ENCODE data around the gene LILRA6.

- TF ChIP-seq CHD2 (IDR thresholded peaks at IDR 0.05; ENCODE audit: low read length) (no peak), RAD21 (IDR thresholded peaks at IDR 0.05 in 1 of 2, conservative IDR thresholded peaks at IDR 0.05 in 1 of 2; ENCODE audit: low read depth in 2 of 2, low read length in 2 of 2) (no peak), EZH2 (IDR thresholded peaks at IDR 0.05; ENCODE audit: low read depth, low read length, severe bottlenecking) (no peak), CTCF (IDR thresholded peaks at IDR 0.05; ENCODE audit: control extremely low read depth in 1 of 3, insufficient read depth in 1 of 3, low read depth in 1 of 3, low read length in 3 of 3) (no peak), RFX5 (IDR thresholded peaks at IDR 0.05; ENCODE audit: borderline replicate concordance, low read depth, low read length) (no peak), FOSL1 (IDR thresholded peaks at IDR 0.05; ENCODE audit: insufficient read depth, low read depth, low read length) (no peak), TEAD4 (IDR thresholded peaks at IDR 0.05; ENCODE audit: low read depth, low read length) (no peak), CHD1 (IDR thresholded peaks at IDR 0.05; ENCODE audit: low read depth, low read length) (no peak), CBX8 (IDR thresholded peaks at IDR 0.05; ENCODE audit: borderline replicate concordance, low read depth, low read length) (no peak), ATF3 (IDR thresholded peaks at IDR 0.05; ENCODE audit: insufficient read depth, low read depth, low read length) (no peak), CREB1 (IDR thresholded peaks at IDR 0.05) (no peak), GTF2F1 (IDR thresholded peaks at IDR 0.05; ENCODE audit: borderline replicate concordance, low read depth, low read length) (no peak), SRF (IDR thresholded peaks at IDR 0.05; ENCODE audit: low read depth, low read length) (no peak), POLR2A (IDR thresholded peaks at IDR 0.05; ENCODE audit: control extremely low read depth in 1 of 2, low read depth in 2 of 2, low read length in 2 of 2) (peak; percentile 75 to 76; a peak in 2 of 3 replicates)
These were observed 34.4 kb downstream of the LILRA6 start for GRCh38 chr19:54207983-54208783.
